GM12801 (cell line): Measurements from ENCODE around the gene CCSER1.

Experiments
- TF ChIP-seq, protein P1 (sequence below): IDR thresholded peaks from one replicate; pipeline ENCODE4 v1.5.1; 2011; ENCODE audit warnings: control low read depth; ENCODE audit not compliant: insufficient read length; ENCODE audit errors: extremely low read depth

The CCSER1 gene

DNA sequence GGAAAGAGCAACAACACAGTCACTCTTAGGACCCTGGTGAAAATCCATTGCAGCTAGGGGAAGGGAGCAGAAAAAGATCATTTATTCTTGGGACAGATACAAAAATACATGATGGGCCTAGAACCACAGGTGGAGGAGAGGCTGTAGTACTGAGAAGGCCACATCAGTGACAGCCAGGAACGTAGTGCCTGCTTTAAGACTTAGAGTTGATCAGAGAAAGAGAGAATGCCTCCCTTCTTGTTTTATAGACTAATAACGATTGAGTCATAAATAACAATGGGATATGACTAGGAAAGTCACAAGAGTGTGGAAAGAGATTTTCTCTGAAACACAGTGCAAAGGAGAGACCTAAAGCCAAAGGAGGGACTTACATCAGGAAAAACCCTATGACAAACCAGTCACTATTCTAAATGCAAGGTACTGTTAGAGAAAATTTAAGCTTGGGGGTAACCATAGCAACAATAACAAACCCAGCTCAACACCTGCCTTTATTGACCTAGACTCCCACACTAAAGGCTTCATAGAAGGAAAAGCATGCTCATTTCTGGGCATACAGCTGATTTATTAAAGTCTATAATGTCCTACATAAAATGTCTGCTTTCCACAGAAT lies 1161.6 kb downstream of the CCSER1 start:
- TF ChIP-seq, protein P1, sequence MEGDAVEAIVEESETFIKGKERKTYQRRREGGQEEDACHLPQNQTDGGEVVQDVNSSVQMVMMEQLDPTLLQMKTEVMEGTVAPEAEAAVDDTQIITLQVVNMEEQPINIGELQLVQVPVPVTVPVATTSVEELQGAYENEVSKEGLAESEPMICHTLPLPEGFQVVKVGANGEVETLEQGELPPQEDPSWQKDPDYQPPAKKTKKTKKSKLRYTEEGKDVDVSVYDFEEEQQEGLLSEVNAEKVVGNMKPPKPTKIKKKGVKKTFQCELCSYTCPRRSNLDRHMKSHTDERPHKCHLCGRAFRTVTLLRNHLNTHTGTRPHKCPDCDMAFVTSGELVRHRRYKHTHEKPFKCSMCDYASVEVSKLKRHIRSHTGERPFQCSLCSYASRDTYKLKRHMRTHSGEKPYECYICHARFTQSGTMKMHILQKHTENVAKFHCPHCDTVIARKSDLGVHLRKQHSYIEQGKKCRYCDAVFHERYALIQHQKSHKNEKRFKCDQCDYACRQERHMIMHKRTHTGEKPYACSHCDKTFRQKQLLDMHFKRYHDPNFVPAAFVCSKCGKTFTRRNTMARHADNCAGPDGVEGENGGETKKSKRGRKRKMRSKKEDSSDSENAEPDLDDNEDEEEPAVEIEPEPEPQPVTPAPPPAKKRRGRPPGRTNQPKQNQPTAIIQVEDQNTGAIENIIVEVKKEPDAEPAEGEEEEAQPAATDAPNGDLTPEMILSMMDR = no peak

DNA sequence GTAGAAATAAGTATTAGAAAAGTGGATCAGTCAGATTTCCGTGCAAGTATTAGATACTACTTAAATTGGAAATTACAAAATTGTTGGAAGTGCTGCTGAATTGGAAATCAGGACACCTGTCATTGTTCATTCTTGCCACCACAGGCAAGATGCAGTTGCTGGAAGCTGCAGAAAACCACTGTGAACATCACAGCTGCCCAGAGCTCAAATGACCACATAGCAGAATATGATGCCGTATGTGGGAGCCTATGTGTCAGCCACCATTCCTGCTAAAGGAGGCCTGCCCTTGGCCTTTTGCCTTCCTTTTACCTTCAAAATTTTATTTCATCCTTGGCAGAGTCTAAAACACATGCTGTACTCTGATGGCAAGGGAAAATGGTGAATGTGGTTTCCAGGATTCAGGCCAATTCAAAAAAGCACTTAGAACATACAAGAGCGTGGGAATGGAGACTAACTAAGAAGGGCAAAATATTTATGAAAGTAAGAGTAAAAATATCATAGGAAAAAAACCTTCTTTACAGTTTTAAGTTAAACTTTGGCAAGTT lies 1171.0 kb downstream of the CCSER1 start:
- TF ChIP-seq, protein P1 = no peak

DNA sequence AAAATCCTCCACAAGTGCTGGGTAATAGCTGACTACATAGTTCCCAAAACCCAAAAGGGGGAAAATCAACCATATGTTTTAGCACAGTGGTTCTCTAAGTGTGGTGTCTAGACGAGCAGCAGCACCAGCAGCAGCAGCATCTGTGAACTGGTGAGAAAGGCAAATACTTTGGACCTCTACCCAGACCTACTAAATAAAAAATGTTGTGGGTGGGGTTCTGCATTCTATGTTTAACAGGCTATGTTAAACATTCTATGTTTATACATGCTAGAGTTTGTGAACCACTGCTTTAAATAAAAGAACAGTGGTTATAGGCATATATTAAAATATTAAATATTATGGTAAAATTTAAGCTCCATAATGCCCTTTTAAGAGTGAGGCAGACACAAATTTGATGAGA lies 1171.6 kb downstream of the CCSER1 start:
- TF ChIP-seq, protein P1 = no peak

DNA sequence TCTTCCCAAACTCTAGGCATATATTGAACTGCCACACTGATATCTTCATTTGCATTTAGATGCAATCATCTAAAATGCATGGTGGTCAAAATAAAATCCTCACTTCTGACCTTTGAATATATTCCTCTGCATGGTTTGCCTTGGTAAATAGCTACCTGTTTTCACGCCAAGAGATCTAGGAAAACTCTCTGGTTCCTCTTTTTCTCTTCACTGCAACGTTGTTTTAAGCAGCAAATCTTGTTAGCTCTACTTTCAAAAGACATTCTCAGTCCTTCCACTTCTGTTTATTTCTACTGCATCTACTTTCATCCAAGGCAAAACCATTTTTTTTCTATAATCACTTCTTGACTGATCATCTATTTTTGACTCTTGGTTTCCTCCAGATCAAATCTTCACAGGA lies 1174.9 kb downstream of the CCSER1 start:
- TF ChIP-seq, protein P1 = no peak

DNA sequence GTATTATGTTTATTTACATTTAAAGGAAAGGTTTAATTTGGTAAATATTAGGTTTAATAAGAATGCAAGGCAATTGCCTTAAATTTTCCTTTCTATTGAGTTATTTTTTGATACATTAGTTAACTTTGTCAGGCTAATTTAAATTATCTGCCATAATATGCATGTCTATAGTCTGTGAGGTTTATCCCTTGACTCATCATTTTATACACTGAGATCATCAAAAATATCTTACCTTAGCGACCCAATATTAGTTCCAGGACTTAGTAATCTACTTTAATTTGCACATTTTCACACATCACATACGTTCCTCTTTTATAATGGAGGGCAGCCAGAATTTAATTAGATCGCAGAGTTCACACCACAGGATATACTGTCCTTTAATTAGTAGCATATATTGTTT lies 1177.1 kb downstream of the CCSER1 start:
- TF ChIP-seq, protein P1 = no peak

DNA sequence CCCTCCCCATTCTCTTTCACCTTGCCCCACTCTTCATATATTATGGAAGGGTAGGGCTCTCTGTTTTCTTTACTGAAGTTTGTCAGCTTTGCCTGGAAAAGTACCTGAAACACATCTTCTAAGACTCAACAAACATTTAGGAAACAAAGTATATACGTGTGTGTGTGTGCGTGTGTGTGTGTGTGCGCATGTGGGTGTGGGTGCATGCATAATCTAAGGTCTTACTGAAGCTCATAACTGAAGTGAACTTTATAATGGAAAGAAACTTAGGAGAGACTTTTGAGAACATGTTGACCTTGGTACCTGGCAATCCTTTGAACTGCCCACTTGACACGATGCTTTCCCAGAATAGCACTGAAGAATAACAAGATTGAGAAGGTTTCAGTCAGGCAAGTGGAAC lies 1190.2 kb downstream of the CCSER1 start:
- TF ChIP-seq, protein P1 = no peak

DNA sequence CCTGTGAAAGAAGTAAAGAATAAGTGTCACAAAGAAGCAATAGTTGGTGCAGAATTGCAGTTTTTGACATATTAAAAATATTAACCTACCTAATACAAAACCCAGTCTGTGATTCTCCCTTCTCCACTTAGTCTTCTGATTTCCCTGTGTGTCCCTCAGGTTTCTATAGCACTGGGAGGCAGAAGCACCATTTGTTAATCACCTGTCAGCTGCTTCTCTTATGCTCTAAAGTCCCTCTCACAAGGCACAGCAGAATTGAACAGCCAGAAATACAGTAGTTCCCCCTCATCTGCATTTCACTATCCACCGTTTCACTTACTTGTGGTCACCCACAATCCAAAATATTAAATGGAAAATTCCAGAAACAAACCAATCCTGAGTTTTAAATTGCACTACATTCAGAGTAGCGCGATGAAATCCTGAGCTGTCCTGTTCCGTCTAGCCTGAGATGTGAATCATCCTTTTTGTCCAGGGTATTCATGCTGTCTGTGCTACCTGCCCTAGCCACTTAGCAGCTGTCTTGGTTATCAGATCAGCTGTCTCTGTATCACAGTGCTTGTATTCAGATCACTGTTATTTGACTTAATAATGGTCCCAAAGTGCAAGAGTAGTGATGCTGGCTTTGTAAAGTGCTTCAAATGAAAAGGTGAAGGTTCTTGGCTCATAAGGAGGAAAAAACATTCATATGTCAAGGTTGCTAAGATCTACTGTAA lies 1192.5 kb downstream of the CCSER1 start:
- TF ChIP-seq, protein P1 = no peak
